Activated T-cell treated with anti-CD3 and anti-CD28 coated beads for 24 hours (primary cell): ENCODE data around the gene CLIC5.
"Not testable (repeated sequence)": the region's sequence is repeated elsewhere in the genome, so short reads cannot be mapped to it uniquely, and the experiment has no call there.

Experiments used
- DNase-seq: peaks from one replicate; pipeline ENCODE4 v3.0.0-alpha.2; 2020; ENCODE audit warnings: low read depth

Gene CLIC5

DNA sequence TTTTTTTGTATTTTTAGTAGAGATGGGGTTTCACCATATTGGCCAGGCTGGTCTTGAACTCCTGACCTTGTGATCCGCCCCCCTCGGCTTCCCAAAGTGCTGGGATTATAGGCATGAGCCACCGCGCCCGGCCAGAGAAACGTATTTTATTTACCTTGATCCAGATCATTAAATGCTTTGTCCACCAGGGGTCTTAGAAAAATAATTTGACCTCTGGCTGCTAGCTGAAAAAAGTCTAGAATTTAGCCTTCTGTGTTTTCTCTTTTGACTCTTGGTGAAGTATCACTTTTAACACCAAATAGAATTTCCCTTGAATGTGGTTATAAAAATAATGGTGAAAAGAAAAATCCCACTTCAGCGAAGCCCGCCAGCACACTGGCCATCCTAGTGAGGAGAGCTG lies 89.2 kb downstream of the CLIC5 start:
- DNase-seq = not testable (repeated sequence)

DNA sequence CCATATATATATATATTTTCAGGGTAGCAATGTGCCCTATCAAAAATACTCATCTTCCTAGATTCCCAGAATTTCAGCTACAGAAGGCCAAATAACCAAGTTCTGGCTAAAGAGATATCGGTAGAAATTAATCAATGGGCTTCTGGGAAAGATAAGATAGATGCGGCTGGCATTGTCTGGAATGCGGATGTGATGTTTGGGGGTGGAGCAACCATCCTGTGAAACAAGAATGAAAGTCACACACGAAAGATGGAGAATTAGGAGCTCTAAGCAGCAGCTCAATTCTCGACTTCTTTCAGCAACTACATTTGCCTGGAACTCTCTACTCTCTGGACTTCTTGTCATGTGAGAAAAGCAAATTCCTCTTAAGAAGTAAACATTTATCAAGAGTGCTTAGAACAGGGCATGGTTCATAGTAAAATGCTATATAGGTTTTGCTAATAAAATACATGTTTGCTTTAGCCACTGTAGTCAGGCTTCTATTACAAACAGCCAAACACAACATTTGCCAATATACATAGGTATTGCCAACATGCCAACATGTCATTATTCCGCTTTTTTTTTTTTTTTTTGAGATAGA lies 90.8 kb downstream of the CLIC5 start:
- no peak for DNase-seq

DNA sequence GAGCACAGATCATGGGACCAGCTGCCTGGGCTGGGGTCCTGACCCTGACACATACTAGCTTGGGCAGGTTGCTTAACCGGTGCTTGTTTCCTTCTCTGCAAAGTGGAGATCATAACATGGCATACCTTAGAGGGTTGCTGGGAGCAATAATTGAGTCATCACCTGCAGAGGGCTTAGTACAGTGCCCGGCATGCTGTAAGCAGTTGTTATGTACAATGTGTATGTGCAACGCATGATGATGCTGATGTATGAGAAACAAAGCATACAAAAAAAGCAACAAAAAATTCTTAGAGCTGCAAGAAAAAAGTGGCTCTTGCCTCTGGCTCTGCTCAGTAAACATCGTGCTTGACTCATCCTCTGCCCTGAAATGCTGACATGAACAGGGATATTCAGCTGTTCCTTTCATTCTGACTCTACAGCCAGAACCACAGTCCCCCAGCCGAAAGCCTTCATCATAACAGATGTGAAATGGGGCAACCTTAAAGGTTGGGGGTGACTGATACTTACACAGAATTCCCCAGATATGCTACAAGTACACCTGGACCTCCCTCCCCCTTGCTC lies 91.7 kb downstream of the CLIC5 start:
- DNase-seq = peak; percentile 39

DNA sequence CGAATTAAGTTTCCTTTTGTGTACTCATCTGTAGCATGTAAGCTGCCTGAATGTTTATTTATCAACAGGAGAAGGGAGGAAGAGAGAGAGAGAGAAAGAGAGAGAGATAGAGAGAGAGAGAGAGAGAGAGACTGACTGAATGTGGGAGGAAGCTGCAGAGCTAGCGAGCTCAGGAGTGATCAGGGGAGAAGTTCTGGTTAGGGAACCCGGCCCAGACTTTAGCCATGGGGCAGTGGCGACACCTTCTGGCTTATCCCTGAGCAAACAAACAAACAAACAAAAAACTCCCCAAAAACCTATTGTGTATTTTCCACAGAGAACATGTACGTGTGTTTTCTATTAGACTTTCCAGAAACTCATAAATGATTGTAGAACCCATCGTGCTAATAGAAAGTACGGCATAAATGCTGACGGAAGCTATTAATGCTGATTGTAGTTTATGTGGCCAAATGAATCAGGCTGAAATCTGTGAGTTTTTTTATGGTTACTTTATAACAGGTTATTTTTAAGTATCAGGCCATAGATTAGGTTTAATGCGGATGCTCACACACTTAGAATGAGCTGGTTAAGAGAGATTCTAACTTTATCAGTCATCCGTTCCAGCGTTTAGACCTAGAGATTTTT lies 92.8 kb downstream of the CLIC5 start:
- peak; percentile 37 for DNase-seq

DNA sequence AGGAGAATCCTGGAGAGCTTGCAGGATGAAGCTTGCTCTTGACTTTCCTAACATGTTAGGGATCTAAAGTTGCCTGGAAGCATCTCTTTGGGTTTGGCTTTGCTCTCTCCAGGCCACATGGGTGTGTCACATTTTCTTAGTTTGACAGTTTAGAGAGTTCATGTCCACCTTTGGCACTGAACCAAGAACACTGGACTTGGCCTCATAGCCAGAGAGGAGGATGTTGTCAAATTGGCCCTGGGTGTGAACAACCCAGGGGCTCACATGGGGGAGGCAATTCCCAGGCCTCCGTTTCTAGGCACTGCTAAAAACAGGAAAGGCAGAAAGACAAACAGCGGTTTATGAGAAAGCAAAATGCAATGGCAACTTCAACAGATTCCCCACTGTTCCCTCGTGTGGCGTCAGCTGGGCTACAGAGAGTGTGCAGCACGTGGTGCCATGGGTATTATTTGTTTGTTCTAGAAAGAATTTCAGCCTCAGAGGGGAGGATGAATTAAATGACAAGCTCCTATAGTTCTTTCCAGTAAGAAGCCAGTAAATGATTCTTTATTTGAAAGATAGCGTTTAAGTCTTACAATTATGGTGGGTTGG lies 93.9 kb downstream of the CLIC5 start:
- no peak for DNase-seq

DNA sequence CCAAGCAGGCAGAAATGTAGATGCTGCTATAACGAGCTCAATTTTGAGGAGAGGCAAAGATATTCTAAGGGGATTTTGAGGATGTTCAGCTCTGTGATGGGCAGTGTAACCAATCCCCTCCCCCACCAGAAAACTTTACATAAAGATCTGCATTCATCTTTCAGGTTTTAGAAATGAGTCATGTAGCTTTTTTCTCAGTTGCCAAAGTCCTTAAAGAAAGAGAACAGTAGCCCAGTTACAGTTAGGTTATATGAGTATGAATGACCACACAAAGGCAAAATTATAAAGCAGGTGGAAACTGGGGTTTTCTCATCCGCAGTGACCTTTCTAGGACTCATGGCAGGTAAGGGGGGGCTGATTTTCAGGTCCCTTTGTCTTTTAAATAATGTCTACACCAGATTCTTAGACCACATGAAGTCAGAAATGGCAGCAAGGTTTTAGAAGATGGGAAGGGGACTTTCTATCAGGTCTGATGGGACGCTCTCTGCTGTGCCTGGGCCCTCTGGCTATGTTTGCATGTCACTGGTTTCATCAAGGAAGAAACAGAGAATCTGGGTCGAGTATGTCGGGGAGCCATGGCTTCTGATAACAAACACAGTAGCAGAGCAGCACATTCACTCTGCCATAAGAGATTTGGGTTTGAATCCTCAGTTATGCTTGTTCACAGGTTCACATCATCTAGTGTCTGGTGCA lies 94.7 kb downstream of the CLIC5 start:
- no peak for DNase-seq

DNA sequence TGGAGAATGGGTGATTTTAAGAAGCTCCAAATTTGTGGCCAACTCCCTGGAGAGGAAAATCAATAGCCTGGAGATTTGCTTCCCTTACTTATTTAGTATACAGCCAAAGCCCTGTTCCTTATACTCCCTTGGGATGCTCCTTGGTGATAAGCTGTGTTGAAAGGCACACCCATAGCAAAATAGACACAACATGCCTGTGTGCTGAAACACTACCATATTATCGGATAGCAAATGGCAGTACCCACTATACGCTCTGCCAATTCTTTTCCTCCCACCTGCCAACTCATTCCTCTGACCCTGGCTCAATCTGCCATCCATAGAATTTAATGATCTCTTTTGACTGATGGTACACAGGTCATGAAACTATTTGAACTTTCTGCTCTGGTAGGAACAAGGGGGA lies 98.2 kb downstream of the CLIC5 start:
- DNase-seq = no peak

DNA sequence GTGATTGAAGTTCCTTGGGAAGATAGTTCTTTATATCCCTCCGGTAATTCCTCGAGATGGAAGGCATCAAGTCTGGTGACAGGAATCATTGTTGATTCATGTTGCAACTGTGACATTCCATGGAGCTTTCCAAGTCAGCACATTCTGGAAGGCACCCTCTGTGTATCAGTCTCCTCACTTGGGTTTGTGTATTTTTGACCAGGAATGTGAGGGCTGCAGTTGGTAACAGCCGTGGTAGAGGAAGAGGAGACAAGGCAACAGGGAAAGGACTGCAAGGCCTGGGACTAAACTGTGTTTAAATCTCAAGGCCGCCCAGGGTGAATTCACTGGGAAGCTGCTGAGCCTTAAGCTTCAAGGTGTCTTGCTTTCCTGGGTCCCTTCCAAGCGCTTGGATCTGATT lies 99.0 kb downstream of the CLIC5 start:
- DNase-seq = no peak

DNA sequence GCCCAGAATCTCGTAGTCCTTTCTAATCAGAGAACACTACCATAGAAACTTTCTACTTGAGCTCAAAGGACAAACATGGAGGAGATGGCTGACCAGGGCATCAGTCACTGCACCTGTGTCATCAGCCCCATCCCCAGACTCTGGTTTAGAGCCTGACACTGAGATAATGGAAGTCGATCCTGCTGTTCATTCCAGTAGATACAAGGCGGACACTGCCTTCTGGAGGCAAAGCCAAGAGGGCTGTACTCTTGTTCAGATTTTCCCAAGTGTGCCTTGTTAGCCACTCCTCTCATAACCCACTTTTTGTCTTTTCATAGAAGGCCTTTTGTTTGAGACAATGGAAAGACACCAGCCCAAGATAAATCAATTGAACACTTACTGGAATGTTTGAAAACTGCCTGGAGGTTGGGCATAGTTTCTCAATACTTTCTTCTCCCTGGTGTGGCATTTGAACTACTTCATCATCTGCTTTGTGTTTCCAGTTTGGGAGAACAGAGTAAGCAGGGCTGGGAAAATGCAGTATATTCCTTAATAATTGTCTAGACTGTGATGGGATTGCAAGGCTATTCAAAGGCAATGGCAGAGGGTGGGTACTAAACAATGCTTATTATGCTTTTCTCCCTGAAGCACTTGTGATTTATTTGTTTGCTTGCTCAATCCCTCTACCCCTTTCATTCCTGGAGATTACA lies 99.7 kb downstream of the CLIC5 start:
- no peak for DNase-seq

DNA sequence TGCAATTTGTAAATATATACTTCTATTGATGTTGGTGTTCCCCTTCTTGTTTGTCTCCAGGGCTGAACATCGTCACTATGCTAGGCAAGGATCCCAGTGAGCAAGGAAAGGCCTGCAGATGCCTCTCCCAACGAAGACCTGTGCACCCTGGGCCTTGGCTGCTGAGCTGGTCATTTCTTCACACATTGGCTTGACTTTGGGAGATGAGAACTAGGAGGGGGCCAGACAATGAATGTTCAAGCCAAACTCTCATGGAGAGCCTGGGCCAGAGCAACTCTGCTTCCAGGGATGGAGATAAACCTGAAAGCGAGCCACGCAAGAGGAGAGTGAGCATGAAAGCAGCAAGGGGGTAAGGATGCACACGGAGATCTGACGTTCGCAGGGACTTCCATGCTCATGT lies 104.0 kb downstream of the CLIC5 start:
- no peak for DNase-seq

DNA sequence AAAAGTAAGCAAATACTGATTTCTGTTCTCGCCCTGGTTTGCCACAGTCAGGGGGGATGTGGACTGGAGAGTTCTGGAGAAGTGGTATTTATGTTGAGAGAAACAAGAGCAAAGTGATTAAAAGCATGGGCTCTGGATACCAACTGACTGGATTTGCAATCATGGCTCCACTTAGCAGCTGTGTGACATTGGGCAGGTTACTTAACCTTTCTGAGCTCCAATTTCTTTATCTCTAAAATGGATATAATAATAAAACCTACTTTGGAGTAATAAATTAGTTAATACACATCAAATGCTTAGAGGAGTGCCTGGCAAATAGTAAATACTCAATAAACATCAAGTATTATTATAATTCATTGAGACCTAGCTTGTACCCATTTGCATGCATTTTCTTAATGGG lies 111.7 kb downstream of the CLIC5 start:
- DNase-seq = no peak

DNA sequence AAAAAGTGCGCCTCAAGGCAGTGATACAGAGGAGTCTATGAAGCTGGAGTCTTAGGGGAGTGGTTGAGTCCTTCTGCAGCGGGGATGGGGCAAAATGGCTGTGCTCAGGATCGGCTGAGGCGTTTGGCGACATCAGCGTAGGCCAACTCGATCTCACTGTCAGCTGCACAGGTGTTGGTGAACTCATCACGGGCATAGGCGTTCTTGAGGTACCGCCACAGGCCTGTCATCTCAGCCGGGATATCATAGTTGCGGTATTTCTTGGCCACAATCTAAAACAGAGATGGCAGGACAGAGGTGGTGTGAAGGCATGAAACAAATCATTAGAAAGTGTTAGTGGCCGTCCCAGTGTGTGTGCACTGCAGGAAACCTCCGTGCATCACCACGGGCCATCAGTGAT lies 112.7 kb downstream of the CLIC5 start:
- no peak for DNase-seq

DNA sequence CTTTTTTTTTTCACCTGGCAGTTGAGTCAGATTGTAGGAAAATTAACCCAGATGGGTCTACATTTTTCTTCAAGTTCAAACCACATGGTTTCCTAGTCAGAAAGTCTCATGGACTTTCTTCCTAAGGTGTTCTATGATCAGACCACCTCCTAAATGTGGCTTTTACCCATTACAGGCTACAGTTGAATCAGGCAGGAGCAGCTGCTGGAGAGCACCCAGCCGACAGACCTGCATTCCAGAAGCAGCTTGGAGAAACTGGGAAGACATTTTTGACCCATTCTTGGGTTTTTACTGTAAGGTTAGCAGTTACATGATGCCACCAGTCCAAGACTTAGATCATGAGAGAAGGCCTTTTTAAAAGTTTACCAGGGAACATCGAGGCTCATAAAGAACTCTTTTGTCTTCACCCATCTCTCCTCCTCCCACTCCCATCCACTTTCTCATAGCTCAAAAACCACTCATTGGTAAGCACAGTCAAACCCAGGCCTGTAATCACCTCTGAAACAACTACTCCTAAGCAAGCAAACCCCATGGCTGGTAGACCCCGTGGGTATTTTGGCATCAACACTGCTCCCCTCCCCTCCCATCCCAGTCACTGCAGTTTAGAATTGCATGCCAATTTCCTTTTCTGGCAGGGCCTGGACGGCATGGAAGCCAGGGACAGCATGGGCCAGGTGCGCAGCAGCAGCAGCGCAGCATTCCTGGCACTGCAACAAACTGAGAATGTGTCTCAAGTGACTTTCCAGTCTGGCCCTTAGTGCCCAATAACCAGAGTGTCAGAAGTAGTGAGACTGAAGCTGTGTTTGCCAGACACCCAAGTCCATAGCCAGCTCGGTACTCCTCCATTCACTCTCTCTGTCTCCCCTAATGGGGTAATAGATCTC lies 113.7 kb downstream of the CLIC5 start:
- no peak for DNase-seq

DNA sequence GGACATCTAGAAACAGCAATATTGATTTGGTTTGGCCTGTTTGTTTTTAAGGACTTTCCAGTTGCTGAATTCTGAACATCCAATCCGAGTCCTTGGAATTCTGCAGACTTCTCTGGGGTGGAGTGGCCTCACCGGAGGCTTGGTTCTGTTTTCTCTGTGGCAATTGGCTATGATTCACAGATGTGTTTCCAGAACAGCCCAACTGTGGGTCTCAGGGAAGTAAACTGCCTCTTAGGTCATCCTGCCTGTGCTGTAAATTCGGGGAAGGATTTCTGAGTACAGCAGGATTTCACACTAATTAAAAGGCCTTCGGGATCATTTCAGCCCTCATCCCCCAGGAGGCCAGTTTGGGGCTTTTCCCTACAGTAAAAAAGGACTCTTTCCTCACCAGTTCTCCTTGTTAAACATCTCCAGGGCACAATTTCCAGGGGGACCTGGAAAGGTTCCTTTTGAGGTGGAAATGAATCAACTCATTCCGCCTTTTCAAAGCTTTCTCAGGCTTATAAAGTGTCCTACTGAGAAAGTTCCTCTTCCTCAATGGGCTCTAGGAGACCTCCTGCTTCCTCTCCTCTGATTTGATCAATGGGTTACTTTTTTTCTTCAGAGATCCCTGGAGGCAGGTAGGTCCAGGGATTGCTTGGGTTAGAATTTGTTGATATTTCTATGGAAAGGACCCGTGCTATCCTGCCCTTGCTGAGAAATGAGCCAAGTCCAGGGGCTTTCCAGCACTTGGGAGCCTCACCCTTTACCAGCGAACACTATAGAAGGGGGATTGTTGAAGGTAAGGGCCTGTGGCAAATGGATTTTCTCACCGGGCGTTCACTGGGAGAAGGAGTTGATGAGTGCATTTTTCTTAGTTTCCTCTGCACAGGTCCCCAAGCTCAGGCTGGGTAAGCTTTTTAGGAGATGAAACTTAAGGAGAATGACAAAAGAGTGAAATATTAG lies 114.6 kb downstream of the CLIC5 start:
- DNase-seq = no peak

DNA sequence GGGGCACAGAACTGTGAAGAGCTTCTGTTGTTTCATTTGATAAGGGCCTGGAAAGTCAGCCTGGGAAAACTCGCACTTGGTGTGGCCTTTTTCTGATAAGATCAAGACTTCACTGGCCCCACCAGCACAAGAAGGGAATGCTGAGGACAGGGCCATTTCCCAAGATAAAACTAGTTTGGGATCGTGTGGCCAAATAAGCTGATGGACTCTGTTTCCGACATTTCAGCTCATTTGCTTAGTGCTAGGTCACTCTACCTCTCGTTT lies 116.0 kb downstream of the CLIC5 start:
- DNase-seq = no peak

DNA sequence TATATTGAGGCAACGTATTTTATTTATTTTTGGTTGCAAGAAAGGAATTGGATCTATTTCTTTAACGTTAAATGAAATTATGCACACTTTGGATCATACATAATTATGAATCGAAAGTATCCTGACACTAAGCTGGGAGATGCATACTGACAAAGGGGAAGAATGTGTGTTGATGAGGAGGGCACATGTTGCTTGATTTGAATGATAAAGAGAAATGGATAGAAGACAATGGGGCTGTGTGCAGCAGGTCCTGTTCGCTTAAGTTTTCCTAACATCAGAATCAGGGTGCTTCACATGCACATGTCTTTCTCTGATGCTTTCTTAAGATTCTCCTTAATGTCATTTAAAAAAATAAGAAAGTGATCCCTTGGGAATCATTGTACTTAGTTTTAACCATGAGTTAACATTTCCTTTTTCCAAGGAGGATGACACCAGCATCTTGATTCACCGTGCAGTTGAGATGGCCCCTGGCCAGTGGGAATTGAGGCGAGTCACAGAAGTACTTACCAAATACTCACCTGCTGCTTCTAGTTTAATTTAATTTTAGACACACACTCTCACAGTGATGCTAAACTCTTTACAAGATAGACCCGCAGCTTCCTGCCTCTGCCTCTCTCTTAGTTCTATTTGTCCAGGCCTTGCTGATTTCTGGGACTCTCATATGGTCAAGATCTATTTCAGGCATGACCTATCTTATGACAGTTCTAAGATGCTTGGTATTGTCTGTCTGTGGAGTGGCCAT lies 116.5 kb downstream of the CLIC5 start:
- no peak for DNase-seq

DNA sequence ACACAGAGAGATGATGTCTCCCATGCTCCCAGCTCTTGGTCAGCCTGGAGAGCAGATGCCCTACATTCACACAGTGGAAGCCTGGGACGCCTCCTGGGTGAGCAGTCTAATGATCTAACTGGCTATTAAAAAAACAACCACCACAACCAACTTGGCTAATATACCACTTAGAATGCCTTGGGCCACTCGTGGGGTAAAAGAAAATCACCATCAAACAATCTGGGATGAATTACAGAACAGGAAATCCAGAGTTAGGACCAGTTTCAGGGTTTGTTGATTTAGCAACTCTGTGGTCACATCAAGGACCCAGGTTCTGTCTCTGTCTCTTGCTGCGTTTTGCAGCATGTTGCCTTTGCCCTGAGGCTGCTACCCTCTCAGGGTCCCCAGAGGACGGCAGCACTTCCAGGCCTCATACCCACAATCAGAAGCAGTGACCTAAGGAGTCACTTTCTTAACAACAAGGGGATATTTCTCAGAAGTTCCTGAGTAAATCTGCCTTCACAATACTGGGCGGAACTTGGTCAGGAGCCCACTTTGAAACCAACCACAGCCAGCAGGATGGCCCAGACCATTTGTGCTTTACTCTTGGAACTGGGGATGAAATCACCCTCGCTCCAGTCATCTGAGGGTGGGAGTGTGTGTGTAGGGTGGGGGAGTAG lies 118.7 kb downstream of the CLIC5 start:
- DNase-seq = no peak

DNA sequence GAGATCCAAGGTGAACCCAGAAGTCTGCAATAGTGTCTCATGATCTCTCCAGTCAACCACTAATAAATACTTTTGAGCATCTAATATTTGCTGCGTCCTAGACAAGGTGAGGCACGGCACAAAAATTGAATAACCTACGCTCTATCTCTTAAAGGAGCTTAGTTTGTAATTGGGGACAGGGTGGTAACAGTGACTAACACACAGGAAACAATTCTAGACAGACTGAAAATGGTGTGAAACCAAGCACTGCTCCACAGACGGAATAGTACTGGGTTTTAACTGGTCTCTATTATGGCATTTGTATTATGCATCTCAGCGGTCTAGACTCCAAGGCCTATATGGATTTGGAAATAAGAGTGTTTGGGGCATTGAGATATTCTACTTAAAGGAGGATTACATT lies 120.1 kb downstream of the CLIC5 start:
- DNase-seq = no peak

DNA sequence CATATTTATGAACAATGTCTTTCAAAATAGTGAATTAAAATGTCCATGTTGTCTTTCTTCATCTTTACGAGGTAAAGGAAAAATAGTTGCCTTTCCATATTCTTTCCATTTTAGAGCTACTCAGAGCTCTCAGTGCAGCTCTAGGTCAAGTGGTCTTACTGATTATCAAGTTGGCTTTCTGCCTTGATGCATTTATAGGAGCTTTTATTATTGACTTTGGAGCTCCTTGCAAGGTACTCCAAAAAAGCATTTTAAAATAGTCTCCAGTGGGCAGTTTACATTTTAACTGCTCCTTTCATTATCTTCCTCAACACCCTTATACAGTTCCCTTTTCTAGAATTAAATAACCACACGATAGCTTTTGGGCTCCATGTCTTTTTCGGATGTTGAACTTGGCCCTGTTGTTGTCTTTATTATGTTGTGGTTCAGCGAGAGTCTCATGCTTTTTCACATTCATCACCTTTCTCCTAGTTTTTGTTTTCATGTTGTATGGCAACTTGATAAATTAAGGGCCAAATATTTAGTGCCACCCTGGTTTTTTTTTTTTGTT lies 122.9 kb downstream of the CLIC5 start:
- no peak for DNase-seq
